Adrenal gland (tissue), 12 donors: ENCODE measurements around the gene STPG1. TPM values are rescaled to one million over a fixed set of nuclear protein-coding genes. Genes with fewer than 3 reads are reported as not detected.
A peak's percentile ranks its signal among the peaks of the same experiment; 100 is the strongest.
"Not testable (repeated sequence)": the region's sequence is repeated elsewhere in the genome, so short reads cannot be mapped to it uniquely, and the experiment has no call there.

ENCODE experiments used
- DNase-seq, 7 donors: peaks; one replicate each; pipeline ENCODE4 v3.0.0-alpha.2; 2019 to 2020
- H3K27ac ChIP-seq, 5 donors: fragments of 200-600 bp; sonication (generic) in 4 of 5; 1 replicate in 3 of 5; 2 replicates in 2 of 5; pipeline versions ENCODE4 v1.5.1 to v1.8.0; 2016 to 2020; ENCODE audit warnings: mild to moderate bottlenecking in 1 of 5
- H3K27me3 ChIP-seq: fragments of 200-600 bp; 2 replicates; pipeline ENCODE4 v1.8.0; 2021
- H3K36me3 ChIP-seq, 2 donors: fragments of 200-600 bp; replicated peaks in 1 of 2; 1 replicate in 1 of 2; 2 replicates in 1 of 2; pipeline versions ENCODE4 v1.5.1 to v1.8.0; 2018 to 2022
- H3K4me1 ChIP-seq, 2 donors: fragments of 200-600 bp; replicated peaks in 1 of 2; 1 replicate in 1 of 2; 2 replicates in 1 of 2; pipeline versions ENCODE4 v1.5.1 to v1.8.0; 2018 to 2021
- H3K4me3 ChIP-seq, 4 donors: fragments of 200-600 bp; sonication (generic) in 3 of 4; one replicate each; pipeline ENCODE4 v1.5.1; 2016 to 2018
- H3K9me3 ChIP-seq, 3 donors: fragments of 200-600 bp; sonication (generic) in 1 of 3; replicated peaks in 1 of 3; 1 replicate in 2 of 3; 2 replicates in 1 of 3; pipeline versions ENCODE4 v1.5.1 to v1.8.0; 2016 to 2021
- POLR2A ChIP-seq, 2 donors: fragments of 450-650 bp; IDR thresholded peaks; one replicate each; pipeline ENCODE4 v1.6.1; 2017; ENCODE audit warnings: antibody characterized with exemption in 2 of 2, mild to moderate bottlenecking in 2 of 2, moderate library complexity in 1 of 2
- WGBS, 4 donors: extraction: QIAGEN DNeasy Blood & Tissue Kit in 2 of 4; methylation state at CpG; one replicate each; pipeline versions ENCODE4 v1.1.5 to v1.1.7; 2013 to 2017; 5-methylcytosine and 5-hydroxymethylcytosine counted together
- intact Hi-C, 2 donors: fragments of 100-400 bp; cut with DNase I; formaldehyde crosslinking; loops; one replicate each; pipeline versions ENCODE4 v1.14.1 to v1.15.0; 2022 to 2023
- polyA plus RNA-seq, 3 donors: library from polyadenylated mRNA; stranded (reverse); fragments of 200-250 nt in 2 of 3; fragments of 350-450 nt in 1 of 3; fragmentation: Illumina TruSeq in 1 of 3; extraction: RNeasy Lipid Tissue Mini Kit (QIAGEN cat#74804) in 1 of 3; gene quantifications; one replicate each; pipeline ENCODE4 v1.2.3, GENCODE V29; 2013 to 2014
- total RNA-seq, 9 donors: library from RNA; depleted of rRNA in 4 of 9; stranded (reverse); fragments of >200 nt in 4 of 9; fragments of 120-200 nt in 1 of 9; fragmentation: NEBNext Ultra II Directional in 1 of 9; extraction: Animal tissue kit (Norgen Biotek cat#: 25700) in 1 of 9; gene quantifications; one replicate each; pipeline versions ENCODE4 v1.1.0 to v1.2.4, GENCODE V29; 2013 to 2023
- TF ChIP-seq, protein P1 (sequence below), 6 experiments: fragments of 450-650 bp in 4 of 6; fragments of 200-600 bp in 2 of 6; sonication (generic) in 1 of 6; IDR thresholded peaks; 1 replicate in 5 of 6; 2 replicates in 1 of 6; pipeline versions ENCODE4 v1.5.1 to v1.8.0; 2016 to 2021; ENCODE audit warnings: antibody characterized with exemption in 6 of 6, mild to moderate bottlenecking in 2 of 6, moderate library complexity in 1 of 6
- donor health status: healthy with polysubstance abuse.
- donor health status: Bipolar disorder and iron deficiency.
- donor health status: DM: yes; HTN: yes; CAD: no.
- donor health status: DM: no; HTN: no; CAD: no.
- donor health status: DM: no; HTN: no; CAD: no.
- donor health status: DM: yes; HTN: yes; CAD: no.

STPG1 gene
- total and polyA plus RNA-seq, 12 donors: 2.1 to 8.9 (median 5.7) TPM

DNA sequence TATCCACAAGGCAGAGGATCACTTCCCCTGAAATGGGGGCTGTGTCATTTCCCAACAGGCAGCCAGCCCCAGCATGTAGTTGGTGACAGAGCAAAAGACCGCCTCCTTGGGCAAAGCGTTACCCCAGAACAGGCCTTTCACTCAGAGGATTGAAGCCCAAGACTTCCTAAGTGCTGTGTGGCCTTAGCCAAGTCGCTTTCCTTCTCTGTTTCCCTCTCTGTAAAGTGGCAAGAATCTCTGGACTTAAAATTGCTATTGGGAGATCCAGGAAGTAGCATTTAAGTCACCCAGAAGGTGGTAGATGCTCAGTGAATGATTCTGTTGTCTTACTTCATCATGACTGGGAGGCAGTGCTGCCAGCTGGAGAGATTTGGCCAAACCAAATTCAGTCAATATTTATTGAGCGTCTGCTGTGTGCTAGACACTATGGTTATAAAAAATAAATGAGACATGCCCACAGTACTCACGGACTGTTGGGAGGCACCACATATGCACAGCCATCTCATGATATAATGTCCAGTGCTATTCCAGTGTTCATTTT, 37.3 kb upstream of the STPG1 start:
- Histone ChIP-seq H3K27me3 (no peaks in the 10 kb centered on the region), H3K9me3 (no peaks in the 10 kb centered on the region), H3K27ac (no peak overlapping the region), H3K4me1 (no peaks in the 10 kb centered on the region), H3K36me3 (no peaks in the 10 kb centered on the region), H3K4me3 (no peak overlapping the region)
- intact Hi-C loops: no loop called here
- DNase-seq: no peak
- TF ChIP-seq, protein P1, sequence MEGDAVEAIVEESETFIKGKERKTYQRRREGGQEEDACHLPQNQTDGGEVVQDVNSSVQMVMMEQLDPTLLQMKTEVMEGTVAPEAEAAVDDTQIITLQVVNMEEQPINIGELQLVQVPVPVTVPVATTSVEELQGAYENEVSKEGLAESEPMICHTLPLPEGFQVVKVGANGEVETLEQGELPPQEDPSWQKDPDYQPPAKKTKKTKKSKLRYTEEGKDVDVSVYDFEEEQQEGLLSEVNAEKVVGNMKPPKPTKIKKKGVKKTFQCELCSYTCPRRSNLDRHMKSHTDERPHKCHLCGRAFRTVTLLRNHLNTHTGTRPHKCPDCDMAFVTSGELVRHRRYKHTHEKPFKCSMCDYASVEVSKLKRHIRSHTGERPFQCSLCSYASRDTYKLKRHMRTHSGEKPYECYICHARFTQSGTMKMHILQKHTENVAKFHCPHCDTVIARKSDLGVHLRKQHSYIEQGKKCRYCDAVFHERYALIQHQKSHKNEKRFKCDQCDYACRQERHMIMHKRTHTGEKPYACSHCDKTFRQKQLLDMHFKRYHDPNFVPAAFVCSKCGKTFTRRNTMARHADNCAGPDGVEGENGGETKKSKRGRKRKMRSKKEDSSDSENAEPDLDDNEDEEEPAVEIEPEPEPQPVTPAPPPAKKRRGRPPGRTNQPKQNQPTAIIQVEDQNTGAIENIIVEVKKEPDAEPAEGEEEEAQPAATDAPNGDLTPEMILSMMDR (IDR thresholded peaks at IDR 0.05): no peak
- no peak for TF ChIP-seq POLR2A (IDR thresholded peaks at IDR 0.05)
- WGBS, 4 donors: 93 to 100% (median 97%) methylated on average over 5 of the region's 5 CpGs

DNA sequence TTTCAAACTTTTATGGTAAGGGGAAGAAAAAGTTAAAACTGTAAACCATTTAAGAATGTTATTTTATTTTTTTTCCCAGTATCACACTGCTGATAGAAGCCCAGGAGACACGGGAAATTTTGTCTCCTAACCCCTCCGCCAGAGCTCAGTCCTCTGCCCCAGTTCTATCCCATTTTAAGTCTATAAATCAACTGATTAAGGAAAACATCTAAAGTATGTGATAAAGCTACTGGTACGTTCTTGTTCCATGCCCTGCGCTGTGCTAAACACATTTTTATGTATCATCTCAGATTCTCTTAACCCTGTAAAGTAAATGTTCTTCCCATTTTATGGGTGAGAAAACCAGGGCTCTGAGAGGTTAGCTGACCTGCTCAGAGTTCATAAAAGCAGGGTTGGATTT, 36.7 kb upstream of the STPG1 start:
- no peaks in the 10 kb centered on the region for H3K36me3 ChIP-seq
- intact Hi-C loops: no loop called here
- TF ChIP-seq, protein P1 (IDR thresholded peaks at IDR 0.05): no peak
- TF ChIP-seq POLR2A (IDR thresholded peaks at IDR 0.05): no peak
- H3K27ac ChIP-seq: no peak overlapping the region
- H3K4me3 ChIP-seq: no peak overlapping the region
- no peaks in the 10 kb centered on the region for H3K4me1 ChIP-seq
- 66 to 78% (median 73%) methylated on average over 4 of the region's 4 CpGs for WGBS, 4 donors
- H3K27me3 ChIP-seq: no peaks in the 10 kb centered on the region
- H3K9me3 ChIP-seq: no peaks in the 10 kb centered on the region
- DNase-seq: no peak

DNA sequence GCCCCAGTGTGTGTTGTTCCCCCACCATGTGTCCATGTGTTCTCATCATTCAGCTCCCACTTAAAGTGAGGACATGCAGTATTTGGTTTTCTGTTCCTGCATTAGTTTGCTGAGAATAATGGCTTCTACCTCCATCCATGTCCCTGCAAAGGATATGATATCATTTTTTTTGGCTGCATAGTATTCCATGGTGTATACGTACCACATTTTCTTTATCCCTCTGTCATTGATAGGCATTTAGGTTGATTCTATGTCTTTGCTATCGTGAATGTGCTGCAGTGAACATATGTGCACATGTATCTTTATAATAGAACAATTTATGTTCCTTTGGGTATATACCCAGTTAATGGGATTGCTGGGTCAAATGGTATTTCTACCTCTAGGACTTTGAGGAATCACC, 32.9 kb upstream of the STPG1 start:
- H3K4me1 ChIP-seq, H3K27me3 ChIP-seq, H3K9me3 ChIP-seq, intact Hi-C loops, H3K36me3 ChIP-seq, H3K27ac ChIP-seq, DNase-seq, H3K4me3 ChIP-seq: not testable (repeated sequence)
- 93 to 98% (median 97%) methylated on average over 2 of the region's 2 CpGs for WGBS, 4 donors

DNA sequence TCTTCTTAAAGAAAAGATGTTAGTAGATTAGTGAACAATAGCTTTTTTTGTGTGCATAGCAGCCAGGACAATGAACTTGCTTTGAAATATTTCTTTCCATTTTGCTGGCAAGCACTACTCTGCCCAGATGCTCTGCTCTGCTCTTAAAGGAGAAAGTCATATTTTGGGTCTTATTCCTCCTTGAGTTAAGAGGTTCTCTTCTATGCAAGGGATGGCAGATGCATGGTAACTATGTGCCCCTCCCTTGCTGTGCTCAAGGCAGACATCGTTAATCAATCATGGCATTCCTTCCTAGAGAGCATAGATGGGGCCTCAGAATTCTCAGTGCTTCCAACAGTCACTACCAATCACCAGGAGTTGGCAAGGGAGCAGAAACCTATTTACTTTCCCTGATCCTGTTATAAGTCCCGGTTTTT, 29.7 kb upstream of the STPG1 start:
- intact Hi-C loops: no loop called here
- WGBS, 4 donors: 36 to 80% (median 65%) methylated on average over 2 of the region's 2 CpGs
- TF ChIP-seq, protein P1 (IDR thresholded peaks at IDR 0.05): no peak
- no peak for TF ChIP-seq POLR2A (IDR thresholded peaks at IDR 0.05)

DNA sequence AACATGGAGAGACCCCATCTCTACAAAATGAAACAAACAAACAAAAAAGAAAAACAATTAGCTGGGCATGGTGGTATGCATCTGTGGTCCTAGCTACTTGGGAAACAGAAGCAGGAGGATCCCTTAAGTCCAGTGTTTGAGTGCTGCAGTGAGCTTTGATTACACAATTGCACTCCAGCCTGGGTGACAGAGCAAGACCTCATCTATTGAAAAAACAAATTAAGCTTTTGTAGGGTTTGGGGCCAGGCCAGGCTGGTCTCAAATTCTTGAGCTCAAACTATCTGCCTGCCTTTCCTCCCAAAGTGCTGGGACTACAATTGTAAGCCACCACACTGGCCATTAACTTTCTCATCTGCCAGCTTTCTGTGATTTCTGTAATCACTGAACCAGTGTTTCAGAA, 29.2 kb upstream of the STPG1 start:
- peak in 1 of 7 donors; percentile 7 for DNase-seq
- Histone ChIP-seq H3K27ac (no peak overlapping the region), H3K9me3 (no peaks in the 10 kb centered on the region), H3K36me3 (no peaks in the 10 kb centered on the region), H3K4me3 (no peak overlapping the region), H3K4me1 (no peaks in the 10 kb centered on the region), H3K27me3 (no peaks in the 10 kb centered on the region)
- TF ChIP-seq POLR2A (IDR thresholded peaks at IDR 0.05): no peak
- TF ChIP-seq, protein P1 (IDR thresholded peaks at IDR 0.05): no peak
- intact Hi-C loops: no loop called here

More for the DNA sequence above, 29.7 kb upstream of the STPG1 start:
- H3K4me1 ChIP-seq: no peaks in the 10 kb centered on the region
- no peak for DNase-seq
- H3K36me3 ChIP-seq: no peaks in the 10 kb centered on the region
- H3K27me3 ChIP-seq: no peaks in the 10 kb centered on the region
- H3K9me3 ChIP-seq: no peaks in the 10 kb centered on the region
- no peak overlapping the region for H3K4me3 ChIP-seq
- no peak overlapping the region for H3K27ac ChIP-seq
